Glomerular visceral epithelial cell (primary cell): ENCODE measurements around the gene SS18L1.

ENCODE experiments used
- DNase-seq: peaks from one replicate; pipeline ENCODE4 v3.0.0-alpha.2; 2016; ENCODE audit errors: extremely low spot score

SS18L1 gene

GRCh38 chr20:62155428-62156253 is 12.1 kb downstream of the SS18L1 start:
- DNase-seq: peak; percentile 34

DNA sequence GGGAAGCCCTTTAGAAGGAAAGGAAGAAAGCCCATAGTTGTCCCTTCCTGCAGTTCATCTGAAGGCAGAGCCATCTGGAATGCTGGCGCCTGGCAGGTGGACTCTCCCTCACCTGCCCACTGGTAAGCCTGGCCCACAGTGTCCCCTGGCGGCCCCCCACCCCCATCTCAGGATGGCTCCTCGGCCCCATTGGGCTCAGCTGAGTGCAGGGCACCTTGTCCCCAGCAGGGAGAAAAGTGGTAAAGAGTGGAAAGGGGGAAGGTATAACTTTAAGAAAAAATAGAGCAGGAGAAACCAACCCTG is 12.6 kb downstream of the SS18L1 start:
- DNase-seq: no peak

DNA sequence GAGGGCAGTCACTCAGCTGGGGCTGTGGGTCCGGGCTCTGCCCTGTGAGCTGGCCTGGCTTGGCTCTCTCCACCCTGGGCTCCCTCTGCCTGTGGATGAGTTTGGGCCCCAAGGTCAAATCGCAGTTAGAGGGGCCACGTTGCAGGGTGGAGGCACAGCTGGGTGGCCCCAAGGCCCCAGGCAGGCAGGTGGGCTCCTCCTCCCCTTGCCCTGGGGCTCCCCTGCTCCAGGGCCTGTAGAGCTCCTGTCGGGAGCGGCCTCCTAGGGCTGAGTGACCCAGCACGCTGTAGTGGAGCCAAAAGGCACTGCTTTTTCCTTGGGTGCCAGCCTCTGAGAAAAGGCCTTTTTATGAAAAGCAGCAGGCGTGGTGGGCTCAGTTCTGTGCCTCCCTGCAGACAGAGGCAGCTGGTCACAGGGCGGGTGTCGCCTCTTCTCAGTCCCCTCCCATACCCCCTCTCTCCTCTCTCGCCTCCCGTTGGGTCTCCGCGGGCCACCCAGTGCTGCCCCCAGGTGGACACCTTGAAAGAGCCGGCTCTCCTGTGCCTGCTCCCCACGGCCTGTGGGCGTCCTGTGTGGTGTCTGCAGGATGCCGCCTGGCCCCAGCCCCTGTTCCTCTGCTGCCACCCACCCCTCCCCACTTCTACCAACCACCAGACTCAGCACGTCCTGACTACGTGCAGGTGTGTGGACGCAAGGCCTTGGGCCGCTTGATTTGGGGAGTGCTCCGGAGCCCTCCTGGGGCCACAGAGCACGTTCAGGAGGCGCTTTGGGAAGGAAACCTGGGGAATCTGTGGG is 13.2 kb downstream of the SS18L1 start:
- peak; percentile 52 for DNase-seq

GRCh38 chr20:62157387-62158087 is 14.0 kb downstream of the SS18L1 start:
- no peak for DNase-seq

DNA sequence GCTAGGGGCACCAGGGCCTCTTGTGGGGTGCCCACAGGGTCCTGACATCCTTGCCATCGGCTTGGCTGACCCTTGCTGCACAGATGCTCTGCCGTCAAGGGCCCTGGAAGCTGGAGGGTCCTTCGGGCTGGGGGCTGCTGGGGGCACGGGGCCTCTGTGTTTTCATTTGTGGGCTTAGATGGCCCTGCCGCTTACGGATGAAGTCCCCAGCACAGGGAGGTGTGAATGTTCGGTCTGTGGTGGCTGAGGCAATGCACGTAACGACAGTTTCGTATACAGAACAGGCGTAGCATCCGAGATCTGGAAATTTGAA is 14.5 kb downstream of the SS18L1 start:
- DNase-seq: no peak

DNA sequence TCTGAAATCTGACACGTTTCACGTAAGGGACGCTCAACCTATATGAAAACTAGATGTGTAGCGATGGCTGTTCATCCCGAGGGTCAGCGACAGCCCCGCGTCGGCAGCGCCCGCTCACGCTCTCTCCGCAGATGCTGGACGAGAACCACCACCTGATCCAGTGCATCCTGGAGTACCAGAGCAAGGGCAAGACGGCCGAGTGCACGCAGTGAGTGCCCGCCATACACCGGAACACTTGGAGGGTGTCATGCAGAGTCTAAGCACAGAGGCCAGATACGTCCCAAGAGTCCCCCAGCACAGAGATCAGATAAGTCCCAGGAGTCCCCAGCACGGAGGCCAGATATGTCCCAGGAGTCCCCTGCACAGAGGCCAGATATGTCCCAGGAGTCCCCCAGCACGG is 15.0 kb downstream of the SS18L1 start:
- no peak for DNase-seq

DNA sequence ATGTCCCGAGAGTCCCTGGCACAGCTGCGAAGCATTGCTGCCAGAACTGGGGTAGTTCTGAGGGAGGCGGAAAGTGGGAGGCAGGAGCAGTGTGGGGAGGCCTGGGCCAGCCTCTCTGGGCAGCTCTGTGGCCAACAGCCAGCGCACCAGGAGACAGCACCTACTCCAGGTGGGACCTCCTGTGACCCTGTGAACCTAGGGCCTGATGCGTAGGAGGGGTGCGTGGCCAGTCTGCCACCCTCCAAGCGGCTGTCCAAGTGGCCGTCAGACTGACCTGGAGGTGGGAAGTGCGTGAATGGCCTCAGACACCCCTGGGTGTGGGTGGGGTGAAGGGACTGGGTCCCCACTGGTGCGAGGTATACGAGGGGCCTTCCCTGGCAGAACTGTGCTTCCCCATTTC is 15.5 kb downstream of the SS18L1 start:
- DNase-seq: no peak

- peak; percentile 65 for DNase-seq
Measured at GRCh38 chr20:62159839-62160238, 16.3 kb downstream of the SS18L1 start.

- DNase-seq: no peak
Measured at GRCh38 chr20:62160253-62160652, 16.7 kb downstream of the SS18L1 start.

DNA sequence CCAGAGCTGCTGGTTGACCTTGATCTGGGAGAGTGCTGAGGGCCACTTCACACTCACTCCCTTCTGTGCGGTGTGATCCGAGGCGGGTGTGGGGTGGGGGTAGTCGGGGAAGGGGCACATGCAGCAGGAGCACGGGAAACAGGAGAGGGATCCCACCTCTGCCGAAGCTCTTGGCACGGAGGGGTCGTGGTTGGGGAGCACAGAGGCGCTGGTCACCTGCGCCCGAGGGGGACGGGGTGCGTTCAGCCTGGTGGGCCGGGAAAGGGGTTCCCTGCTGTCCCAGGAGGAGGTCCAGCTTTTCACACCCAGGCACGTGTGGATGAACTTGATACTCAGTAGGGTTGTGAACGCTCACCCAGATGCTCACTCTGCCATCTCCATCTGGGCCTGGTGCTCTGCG is 17.3 kb downstream of the SS18L1 start:
- DNase-seq: no peak

DNA sequence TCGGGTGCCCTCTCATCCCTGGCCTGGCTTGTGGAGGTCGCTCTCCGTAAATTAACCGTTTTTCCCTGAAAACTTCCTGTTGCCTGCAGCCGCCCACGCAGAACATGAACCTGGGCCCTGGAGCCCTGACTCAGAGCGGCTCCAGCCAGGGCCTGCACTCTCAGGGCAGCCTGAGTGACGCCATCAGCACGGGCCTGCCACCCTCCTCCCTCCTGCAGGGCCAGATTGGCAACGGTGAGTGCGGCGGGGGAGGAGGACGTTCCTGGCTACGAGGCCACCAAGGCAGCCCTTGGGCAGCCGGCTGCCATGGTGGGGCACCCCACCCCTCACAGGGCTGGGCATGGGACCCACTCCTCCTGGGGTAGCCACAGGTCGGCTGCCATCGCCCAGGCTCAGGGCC is 17.8 kb downstream of the SS18L1 start:
- DNase-seq: peak; percentile 81

DNA sequence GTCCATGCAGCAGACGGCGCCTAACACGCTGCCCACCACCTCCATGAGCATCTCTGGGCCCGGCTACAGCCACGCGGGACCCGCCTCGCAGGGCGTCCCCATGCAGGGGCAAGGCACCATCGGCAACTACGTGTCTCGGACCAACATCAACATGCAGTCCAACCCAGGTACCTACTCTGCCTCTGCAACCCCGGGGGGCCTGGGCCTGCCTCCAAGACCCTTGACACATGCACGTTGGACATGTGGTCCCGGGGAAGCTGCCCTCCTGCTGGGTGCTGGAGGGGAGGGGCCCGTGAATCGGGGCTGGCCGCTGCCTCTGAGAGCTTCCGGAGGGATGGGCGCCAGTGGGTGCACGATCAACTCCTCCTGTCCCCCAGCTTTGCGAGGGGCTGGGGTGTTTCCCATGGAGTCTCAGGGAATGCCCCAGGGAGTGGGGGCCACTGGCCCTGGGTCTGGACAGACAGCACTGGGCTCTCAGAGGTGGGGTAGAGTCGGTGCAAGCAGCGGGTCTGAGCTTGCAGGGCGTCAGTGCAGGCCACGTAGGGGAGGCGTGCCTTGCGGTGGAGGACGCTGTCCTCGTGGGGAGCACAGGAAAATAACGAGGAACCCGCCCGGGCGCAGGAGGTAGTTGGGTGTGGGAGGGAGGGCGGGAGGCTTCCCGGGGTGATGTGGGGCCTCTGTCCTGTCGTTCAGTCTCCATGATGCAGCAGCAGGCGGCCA is 19.4 kb downstream of the SS18L1 start:
- no peak for DNase-seq

GRCh38 chr20:62163485-62163865 is 19.9 kb downstream of the SS18L1 start:
- no peak for DNase-seq

DNA sequence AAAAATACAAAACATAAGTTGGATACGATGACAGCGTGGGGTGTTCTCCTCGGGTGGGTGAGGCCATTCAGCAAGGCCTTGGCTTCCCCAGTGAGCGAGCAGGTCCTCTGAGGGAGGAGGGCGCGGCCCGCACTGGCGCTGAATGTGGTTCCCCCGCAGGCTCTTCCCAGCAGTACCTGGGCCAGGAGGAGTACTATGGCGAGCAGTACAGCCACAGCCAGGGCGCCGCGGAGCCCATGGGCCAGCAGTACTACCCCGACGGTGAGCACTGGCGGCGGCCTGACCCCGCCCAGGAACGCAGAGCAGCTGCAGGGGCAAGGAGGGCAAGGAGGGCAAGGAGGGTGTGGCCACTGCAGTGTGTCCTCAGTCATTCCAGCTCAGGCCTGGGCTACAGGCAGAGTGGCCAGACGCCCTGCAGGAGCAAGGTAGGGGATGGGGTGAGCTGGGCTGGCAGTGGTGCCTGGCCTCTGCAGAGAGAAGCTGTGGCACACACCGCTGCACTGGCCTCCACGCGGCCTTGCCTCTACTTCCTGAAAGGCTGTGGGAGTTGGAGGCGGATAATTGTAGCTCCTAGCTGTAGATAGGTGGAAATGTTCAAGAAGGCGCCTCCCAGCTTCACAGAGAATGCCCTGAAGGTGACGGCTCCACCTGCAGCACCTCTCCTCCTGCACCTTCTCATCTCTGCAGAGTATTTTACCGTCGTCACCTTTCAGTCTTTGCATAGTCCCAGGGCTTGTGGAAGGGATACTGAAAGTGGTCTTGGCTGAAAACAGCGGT is 20.6 kb downstream of the SS18L1 start:
- DNase-seq: no peak

- no peak for DNase-seq
Measured at GRCh38 chr20:62164879-62165761, 21.6 kb downstream of the SS18L1 start.

DNA sequence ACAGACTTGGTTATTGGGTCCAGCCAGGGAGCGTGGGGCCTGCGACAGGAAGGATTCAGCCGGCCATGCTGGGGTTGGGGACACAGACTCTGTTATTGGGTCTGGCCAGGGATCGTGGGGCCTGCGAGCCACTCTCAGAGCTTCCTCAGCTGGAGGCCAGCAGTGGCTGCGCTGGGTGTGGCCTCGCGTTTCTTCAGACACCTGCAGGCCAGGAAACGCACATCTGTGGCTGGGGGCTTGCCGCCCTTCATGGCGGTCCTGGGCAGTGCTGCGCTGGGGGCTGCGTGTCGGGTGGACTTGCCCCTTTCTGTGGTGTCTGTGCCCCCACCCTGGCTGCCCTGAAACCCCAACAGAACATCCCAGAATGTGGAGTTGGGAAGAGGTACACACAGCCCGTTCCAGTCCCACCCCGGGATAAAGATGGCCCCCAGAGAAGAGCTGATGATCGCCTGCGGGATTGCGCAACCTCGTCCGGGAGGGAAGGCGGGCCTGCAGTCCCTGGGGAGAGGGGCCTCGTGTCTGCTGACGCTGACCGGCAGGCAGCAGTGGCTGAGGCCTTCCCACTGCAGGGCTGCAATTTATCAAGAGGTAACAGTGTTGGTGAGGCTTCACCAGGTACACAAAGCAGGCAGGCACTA is 22.3 kb downstream of the SS18L1 start:
- no peak for DNase-seq

DNA sequence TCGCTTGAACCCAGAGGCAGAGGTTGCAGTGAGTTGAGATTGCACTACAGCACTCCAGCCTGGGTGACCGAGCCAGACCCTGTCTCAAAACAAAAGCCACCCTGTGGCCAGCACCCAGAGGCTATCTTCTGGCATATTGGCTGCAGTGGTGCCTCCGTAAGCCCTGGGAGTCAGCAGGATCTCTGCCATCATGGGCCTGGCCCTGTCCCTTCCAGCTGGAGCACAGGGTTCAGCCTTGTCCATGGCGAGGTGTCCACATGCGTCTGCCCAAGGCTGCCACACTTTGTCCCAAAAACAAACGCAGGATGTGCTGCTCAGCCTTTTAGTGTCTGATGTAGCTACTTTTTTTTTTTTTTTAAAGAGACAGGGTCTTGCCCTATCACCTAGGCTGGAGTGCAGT is 23.9 kb downstream of the SS18L1 start:
- DNase-seq: no peak

DNA sequence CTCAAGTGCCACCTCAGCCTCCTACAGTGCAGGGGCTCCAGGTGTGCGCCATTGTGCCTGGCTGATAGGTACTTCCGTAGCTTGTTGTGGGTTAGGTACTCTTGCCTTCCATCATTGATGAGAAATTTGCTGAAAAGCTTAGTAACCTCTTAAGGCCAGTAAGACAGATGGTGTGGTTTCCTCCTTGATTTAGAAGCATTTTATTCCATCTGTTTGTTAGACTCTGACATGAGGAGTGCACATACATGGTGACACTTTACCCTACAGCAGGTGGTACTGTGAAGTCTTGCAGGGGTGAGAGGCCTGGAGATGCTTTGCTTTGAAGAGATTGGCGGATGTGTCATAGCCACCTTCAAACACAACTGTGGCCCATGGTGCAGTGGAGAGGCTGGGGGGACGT is 24.5 kb downstream of the SS18L1 start:
- no peak for DNase-seq

DNA sequence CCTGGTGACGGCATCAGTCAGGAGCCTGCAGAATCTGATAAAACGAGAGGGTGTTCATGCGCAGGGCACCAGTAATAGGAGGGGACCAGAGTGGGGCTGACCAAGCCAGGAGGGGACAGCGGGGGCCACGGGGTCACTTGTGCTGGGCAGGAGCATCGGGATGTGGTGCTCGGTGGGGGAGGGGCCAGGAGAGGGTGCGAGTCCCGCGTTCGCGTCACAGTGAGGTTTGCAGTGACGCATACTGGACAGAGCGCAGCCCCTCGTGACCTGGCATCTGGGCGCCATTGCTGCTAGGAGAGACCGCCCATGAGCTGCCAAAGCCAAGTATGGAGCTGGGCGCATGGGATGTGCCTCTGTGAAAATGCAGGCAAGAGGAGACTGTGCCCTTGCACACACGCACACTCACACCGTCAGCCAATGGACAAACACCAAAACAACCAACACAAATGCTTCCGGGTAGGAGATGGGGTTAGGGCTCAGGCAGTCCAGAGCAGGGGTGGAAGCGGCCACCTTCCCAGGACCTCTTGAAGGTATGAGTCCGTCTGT is 25.4 kb downstream of the SS18L1 start:
- no peak for DNase-seq

GRCh38 chr20:62170536-62170935 is 27.0 kb downstream of the SS18L1 start:
- no peak for DNase-seq
